ENCODE results near the gene PCGF2. TPM values are rescaled to one million over a fixed set of nuclear protein-coding genes. Genes with fewer than 3 reads are reported as not detected.

The PCGF2 gene
- total RNA-seq, 1 donor from 2014 or later, result 112 TPM

DNA sequence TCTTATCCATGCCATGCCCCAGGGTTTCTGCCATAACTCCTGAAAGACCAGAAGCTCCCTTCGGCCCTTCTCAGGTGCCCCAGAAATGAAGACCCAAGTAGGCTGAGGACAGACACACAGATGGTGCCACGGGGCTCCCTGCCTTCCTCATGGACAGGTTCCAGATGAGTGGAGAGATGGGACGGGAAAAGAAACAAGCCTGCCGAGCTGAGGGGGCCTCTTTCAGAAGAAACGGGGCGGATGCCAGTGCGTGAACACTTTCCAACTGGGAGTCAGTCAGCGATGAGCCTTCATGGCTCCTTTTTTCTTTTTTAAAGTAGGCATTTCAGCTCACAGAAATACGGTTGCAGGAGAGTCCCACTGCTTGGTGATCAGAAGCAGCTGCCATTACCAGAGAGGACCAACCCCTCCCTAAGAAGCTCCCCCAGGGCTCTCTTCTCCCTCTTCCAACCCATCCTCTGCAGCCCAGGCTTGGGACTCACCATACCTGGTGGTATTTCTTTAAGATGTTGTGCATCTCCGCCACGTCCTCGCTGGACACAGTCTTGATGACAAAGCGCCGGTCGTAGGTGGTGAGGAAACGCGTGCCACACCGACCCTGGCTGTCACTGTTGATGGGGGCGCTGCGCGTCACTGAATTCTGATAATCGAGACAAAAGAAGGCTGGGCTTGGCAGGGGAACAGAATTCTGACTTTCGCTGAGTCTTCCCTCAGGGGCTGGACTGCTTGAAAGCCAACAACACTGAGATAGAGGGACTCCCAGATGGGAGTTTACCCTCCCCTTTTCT is 32.0 kb upstream of the PCGF2 start:
- no peaks in the 10 kb centered on the region for H3K9me3 Mint-ChIP-seq (ENCODE audit: low read depth)
- peaks cover 19% of the 10 kb centered on the region for H3K36me3 Mint-ChIP-seq (ENCODE audit: insufficient read depth)
- no peaks in the 10 kb centered on the region for H3K4me1 Mint-ChIP-seq (ENCODE audit: low read depth)
- TF ChIP-seq, protein P1, sequence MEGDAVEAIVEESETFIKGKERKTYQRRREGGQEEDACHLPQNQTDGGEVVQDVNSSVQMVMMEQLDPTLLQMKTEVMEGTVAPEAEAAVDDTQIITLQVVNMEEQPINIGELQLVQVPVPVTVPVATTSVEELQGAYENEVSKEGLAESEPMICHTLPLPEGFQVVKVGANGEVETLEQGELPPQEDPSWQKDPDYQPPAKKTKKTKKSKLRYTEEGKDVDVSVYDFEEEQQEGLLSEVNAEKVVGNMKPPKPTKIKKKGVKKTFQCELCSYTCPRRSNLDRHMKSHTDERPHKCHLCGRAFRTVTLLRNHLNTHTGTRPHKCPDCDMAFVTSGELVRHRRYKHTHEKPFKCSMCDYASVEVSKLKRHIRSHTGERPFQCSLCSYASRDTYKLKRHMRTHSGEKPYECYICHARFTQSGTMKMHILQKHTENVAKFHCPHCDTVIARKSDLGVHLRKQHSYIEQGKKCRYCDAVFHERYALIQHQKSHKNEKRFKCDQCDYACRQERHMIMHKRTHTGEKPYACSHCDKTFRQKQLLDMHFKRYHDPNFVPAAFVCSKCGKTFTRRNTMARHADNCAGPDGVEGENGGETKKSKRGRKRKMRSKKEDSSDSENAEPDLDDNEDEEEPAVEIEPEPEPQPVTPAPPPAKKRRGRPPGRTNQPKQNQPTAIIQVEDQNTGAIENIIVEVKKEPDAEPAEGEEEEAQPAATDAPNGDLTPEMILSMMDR (IDR thresholded peaks at IDR 0.05; ENCODE audit: unreplicated experiment), result no peak
- DNase-seq (ENCODE audit: low spot score, unreplicated experiment), result no peak
- H3K27me3 Mint-ChIP-seq, result no peaks in the 10 kb centered on the region
- peak overlapping the region; percentile 45 for H3K27ac Mint-ChIP-seq
- H3K4me3 Mint-ChIP-seq (ENCODE audit: low read depth), result no peak overlapping the region

- peaks cover 23% of the 10 kb centered on the region for H3K36me3 Mint-ChIP-seq (ENCODE audit: insufficient read depth)
- H3K27ac Mint-ChIP-seq, result no peak overlapping the region
- no peaks in the 10 kb centered on the region for H3K27me3 Mint-ChIP-seq
- H3K4me3 Mint-ChIP-seq (ENCODE audit: low read depth), result no peak overlapping the region
- no peaks in the 10 kb centered on the region for H3K9me3 Mint-ChIP-seq (ENCODE audit: low read depth)
- no peaks in the 10 kb centered on the region for H3K4me1 Mint-ChIP-seq (ENCODE audit: low read depth)
- no peak for DNase-seq (ENCODE audit: low spot score, unreplicated experiment)
- TF ChIP-seq, protein P1 (IDR thresholded peaks at IDR 0.05; ENCODE audit: unreplicated experiment), result no peak
Measured at GRCh38 chr17:38777641-38778250, 29.6 kb upstream of the PCGF2 start.

DNA sequence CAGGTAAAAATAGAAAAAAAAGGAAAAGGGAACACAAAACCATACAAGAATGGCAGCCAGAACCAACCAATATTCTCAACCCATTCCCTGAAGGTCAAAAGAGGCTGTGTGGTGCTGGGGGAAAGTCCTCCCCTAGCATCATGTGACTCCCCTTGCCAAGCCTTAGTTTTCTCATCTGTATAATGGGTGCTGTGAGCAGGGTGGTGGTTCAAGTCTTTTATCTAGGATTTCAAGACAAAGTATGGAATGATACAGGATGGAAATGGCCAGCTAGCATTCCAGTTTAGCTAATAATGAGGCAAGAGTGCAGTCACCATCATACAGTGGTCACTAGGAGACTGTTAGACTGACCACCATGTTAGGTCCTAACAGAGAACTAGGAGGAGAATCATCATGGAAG is 25.1 kb upstream of the PCGF2 start:
- Mint-ChIP-seq H3K27ac (no peak overlapping the region), H3K36me3 (ENCODE audit: insufficient read depth) (peaks cover 21% of the 10 kb centered on the region), H3K27me3 (no peaks in the 10 kb centered on the region), H3K9me3 (ENCODE audit: low read depth) (no peaks in the 10 kb centered on the region), H3K4me1 (ENCODE audit: low read depth) (no peaks in the 10 kb centered on the region), H3K4me3 (ENCODE audit: low read depth) (no peak overlapping the region)
- TF ChIP-seq, protein P1 (IDR thresholded peaks at IDR 0.05; ENCODE audit: unreplicated experiment), result no peak
- no peak for DNase-seq (ENCODE audit: low spot score, unreplicated experiment)

- Mint-ChIP-seq H3K27ac (no peak overlapping the region), H3K4me1 (ENCODE audit: low read depth) (no peaks in the 10 kb centered on the region), H3K9me3 (ENCODE audit: low read depth) (no peaks in the 10 kb centered on the region), H3K4me3 (ENCODE audit: low read depth) (no peak overlapping the region), H3K27me3 (no peaks in the 10 kb centered on the region), H3K36me3 (ENCODE audit: insufficient read depth) (peaks cover 30% of the 10 kb centered on the region)
- TF ChIP-seq, protein P1 (IDR thresholded peaks at IDR 0.05; ENCODE audit: unreplicated experiment), result no peak
- DNase-seq (ENCODE audit: low spot score, unreplicated experiment), result no peak
Measured at GRCh38 chr17:38768417-38768816, 20.3 kb upstream of the PCGF2 start.

DNA sequence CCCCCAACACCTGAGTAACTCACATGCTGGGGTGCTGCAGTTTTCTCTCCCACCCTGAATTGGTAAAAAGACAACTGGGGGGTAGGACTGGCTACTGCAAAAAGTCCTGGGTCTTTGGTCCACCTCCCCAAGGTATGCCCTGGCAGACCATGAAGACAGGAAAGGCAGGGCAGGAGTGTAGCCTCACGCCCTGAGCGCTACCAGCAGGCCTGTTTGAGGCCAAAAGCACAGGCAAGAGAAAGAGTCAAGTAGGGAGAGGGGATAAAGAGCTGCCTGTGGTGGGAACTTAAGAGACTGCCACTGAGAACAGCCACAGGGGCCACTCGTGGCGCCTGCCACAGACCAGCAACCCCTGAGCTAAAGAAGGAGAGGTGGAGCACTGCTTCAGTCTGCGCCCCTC is 18.2 kb upstream of the PCGF2 start:
- H3K27ac Mint-ChIP-seq, result no peak overlapping the region
- no peaks in the 10 kb centered on the region for H3K9me3 Mint-ChIP-seq (ENCODE audit: low read depth)
- H3K27me3 Mint-ChIP-seq, result no peaks in the 10 kb centered on the region
- H3K36me3 Mint-ChIP-seq (ENCODE audit: insufficient read depth), result peaks cover 25% of the 10 kb centered on the region
- H3K4me1 Mint-ChIP-seq (ENCODE audit: low read depth), result no peaks in the 10 kb centered on the region
- no peak overlapping the region for H3K4me3 Mint-ChIP-seq (ENCODE audit: low read depth)
- TF ChIP-seq, protein P1 (IDR thresholded peaks at IDR 0.05; ENCODE audit: unreplicated experiment), result no peak
- no peak for DNase-seq (ENCODE audit: low spot score, unreplicated experiment)

Measured in progenitor cell of endocrine pancreas (in vitro differentiated cells).